GM12865 (cell line): Measurements from ENCODE around the gene TRIM49.
"Not testable (repeated sequence)": the region's sequence is repeated elsewhere in the genome, so short reads cannot be mapped to it uniquely, and the experiment has no call there.

Source experiments
- DNase-seq: peaks from one replicate; pipeline ENCODE4 v3.0.0; 2010; ENCODE audit warnings: low read depth
- H3K4me3 ChIP-seq: 2 replicates; pipeline ENCODE4 v1.5.1; 2011; ENCODE audit warnings: mild to moderate bottlenecking, low read depth, low read length, control low read depth

TRIM49 gene, protein sequence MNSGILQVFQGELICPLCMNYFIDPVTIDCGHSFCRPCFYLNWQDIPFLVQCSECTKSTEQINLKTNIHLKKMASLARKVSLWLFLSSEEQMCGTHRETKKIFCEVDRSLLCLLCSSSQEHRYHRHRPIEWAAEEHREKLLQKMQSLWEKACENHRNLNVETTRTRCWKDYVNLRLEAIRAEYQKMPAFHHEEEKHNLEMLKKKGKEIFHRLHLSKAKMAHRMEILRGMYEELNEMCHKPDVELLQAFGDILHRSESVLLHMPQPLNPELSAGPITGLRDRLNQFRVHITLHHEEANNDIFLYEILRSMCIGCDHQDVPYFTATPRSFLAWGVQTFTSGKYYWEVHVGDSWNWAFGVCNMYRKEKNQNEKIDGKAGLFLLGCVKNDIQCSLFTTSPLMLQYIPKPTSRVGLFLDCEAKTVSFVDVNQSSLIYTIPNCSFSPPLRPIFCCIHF

DNA sequence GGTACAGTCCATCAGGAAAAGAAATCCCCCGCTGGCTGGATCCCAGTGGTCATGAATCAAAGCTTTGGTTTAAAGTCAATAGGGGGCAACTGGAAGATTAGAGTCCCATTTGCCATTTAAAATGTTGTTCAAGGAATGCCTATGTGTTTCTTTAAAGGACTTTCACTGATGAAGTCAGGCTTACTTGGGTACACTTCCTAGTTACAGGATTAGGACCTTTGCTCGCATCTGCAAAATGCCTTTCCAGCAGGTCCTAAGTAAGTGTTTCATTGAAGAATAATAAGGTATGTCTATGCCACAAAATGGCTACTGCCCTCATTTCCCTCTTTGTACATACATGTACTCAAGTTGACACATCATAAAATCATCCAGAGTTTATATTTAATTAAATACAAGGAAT, at the start of gene TRIM49:
TRIM49 (minus strand) TSS at position 101 of the 400 bp plus-strand sequence. CDS start 4,106 bp downstream, outside the sequence.
- not testable (repeated sequence) for DNase-seq, H3K4me3 ChIP-seq

DNA sequence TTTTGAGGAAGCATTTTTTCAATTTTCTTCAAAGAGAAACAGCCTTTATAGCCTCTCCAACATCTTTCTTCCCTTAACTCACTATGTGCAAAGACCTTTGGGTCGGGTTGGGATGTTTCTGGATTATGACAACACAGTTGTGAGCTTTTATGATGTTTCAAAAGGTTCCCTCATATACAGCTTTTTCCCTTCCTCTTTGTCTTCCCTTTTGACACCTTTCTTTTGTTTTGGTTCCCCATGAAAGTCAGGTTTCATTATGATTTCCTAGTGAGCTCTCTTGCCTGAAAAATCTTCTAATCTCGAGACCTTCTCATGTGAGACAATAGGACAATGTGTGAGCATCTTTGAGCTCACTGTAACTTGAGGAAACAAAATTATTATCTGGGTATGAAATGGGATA, 18.3 kb upstream of the TRIM49 start:
- not testable (repeated sequence) for DNase-seq, H3K4me3 ChIP-seq

DNA sequence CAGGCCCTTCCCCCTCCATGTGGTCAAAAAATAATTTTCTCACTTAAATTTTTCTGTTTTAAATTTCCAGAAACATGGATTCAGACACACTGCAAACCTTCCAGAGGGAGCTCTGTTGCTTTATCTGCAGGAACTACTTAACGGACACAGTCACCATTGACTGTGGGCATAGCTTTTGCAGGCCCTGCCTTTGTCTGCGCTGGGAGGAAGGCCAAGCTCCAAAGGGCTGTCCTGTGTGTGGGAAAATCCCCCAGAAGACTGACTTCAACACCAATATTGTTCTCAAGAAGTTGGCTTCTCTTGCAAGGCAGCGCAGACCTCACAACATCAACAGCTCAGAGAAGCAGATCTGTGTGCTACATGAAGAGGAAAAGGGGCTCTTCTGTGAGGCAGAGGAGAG, 11.6 kb upstream of the TRIM49 start:
- not testable (repeated sequence) for DNase-seq

DNA sequence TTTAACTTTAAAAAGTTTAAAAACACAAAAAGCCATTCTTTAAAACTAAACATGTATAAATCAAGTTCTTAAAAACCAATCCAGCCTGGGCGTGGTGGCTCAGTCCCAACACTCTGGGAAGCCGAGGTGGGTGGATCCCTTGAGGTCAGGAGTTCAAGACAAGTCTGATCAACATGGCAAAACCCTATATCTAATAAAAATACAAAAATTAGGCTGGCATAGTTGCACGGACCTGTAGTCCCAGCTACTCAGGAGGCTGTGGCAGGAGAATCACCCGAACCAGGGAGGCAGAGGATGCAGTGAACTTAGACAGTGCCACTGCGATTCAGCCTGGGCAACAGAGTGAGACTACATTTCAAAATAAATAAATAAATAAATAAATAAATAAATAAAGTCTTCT, 5.2 kb upstream of the TRIM49 start:
- H3K4me3 ChIP-seq, DNase-seq: not testable (repeated sequence)

More for the DNA sequence above, 11.6 kb upstream of the TRIM49 start:
- not testable (repeated sequence) for H3K4me3 ChIP-seq

- not testable (repeated sequence) for DNase-seq
Measured at GRCh38 chr11:89787506-89788063, 20.8 kb downstream of the TRIM49 start.

DNA sequence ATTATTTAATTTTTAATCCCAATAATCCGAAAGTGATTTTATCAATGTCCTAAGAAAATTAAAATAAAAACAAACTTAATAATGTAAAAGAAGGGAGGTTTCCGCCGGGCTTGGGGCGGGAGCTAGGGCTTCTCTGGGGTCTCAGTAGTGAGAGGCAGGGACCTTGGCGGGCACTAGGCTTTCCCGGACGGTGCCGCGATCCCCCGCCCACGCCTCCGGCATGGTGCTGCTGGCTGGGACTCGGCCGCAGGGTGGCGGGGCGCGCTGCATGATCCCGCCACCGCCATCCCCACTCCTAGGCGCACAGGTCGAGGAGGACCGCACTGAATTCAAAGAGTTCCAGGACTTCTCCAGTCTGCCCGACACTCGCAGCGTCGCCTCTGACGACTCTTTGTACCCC, 22.6 kb downstream of the TRIM49 start:
- DNase-seq, H3K4me3 ChIP-seq: not testable (repeated sequence)

More at GRCh38 chr11:89787506-89788063, 20.8 kb downstream of the TRIM49 start:
- not testable (repeated sequence) for H3K4me3 ChIP-seq

- H3K4me3 ChIP-seq, DNase-seq: not testable (repeated sequence)
Measured at GRCh38 chr11:89750822-89751221, 57.6 kb downstream of the TRIM49 start.
